Thyroid gland (tissue), 4 donors: ENCODE data around the gene TMEM259.

Experiments used
- CTCF ChIP-seq, 6 experiments: fragments of 200-600 bp in 3 of 6; fragments of 450-650 bp in 3 of 6; sonication (generic) in 3 of 6; IDR thresholded peaks; one replicate each; pipeline ENCODE4 v1.5.1; 2016 to 2019; ENCODE audit warnings: antibody characterized with exemption in 6 of 6, mild to moderate bottlenecking in 2 of 6, inconsistent platforms in 1 of 6, moderate library complexity in 1 of 6
- POLR2A ChIP-seq, 2 donors: fragments of 450-650 bp; IDR thresholded peaks; one replicate each; pipeline ENCODE4 v1.6.1; 2017; ENCODE audit warnings: antibody characterized with exemption in 2 of 2, mild to moderate bottlenecking in 2 of 2, moderate library complexity in 1 of 2

GRCh38 chr19:1009981-1010538 lies 10.9 kb downstream of the TMEM259 start:
- TF ChIP-seq CTCF (IDR thresholded peaks at IDR 0.05) (no peak), POLR2A (IDR thresholded peaks at IDR 0.05) (no peak)
